Activated B cell treated with CpG ODN at 0.5 μM for 24 hours (primary cell): Measurements from ENCODE around the gene TUBA1B. TPM values are rescaled to one million over a fixed set of nuclear protein-coding genes. Genes with fewer than 3 reads are reported as not detected.
"Not testable (repeated sequence)": the region's sequence is repeated elsewhere in the genome, so short reads cannot be mapped to it uniquely, and the experiment has no call there.

Experiments
- ATAC-seq: fragments of 200-7000 bp; cut with Tn5 transposase; one replicate; pipeline ENCODE4 v1.10.0; 2021; ENCODE audit warnings: low read depth, mild to moderate bottlenecking, moderate library complexity
- CTCF ChIA-PET: fragments of 350-600 bp; sonication (Branson Sonifier 250); formaldehyde crosslinking; loops from one replicate; lab custom pipeline; 2021; ENCODE audit warnings: antibody characterized with exemption; lab: Charles Lee
- POLR2A ChIA-PET: fragments of 350-600 bp; sonication (Branson Sonifier 250); formaldehyde crosslinking; loops from one replicate; lab custom pipeline; 2021; ENCODE audit warnings: antibody characterized with exemption; lab: Charles Lee
- DNase-seq: peaks from one replicate; pipeline ENCODE4 v3.0.0; 2022
- H3K27ac Mint-ChIP-seq: one replicate; pipeline ENCODE4 v1.8.0; 2020; ENCODE audit warnings: mixed read lengths
- H3K27me3 Mint-ChIP-seq: one replicate; pipeline ENCODE4 v1.8.0; 2021; ENCODE audit warnings: mixed read lengths
- H3K36me3 Mint-ChIP-seq: one replicate; pipeline ENCODE4 v1.8.0; 2021; ENCODE audit warnings: low read depth, mixed read lengths
- H3K4me1 Mint-ChIP-seq: one replicate; pipeline ENCODE4 v1.8.0; 2021; ENCODE audit warnings: mixed read lengths
- H3K4me3 Mint-ChIP-seq: one replicate; pipeline ENCODE4 v1.8.0; 2020; ENCODE audit warnings: mild to moderate bottlenecking, mixed read lengths
- H3K9me3 Mint-ChIP-seq: one replicate; pipeline ENCODE4 v1.8.0; 2020; ENCODE audit warnings: mixed read lengths
- CTCF ChIP-seq: fragments of 200-600 bp; IDR thresholded peaks from one replicate; pipeline ENCODE4 v1.8.0; 2022; ENCODE audit warnings: antibody characterized with exemption, mild to moderate bottlenecking
- intact Hi-C: fragments of 100-400 bp; cut with micrococcal nuclease; formaldehyde crosslinking; loops from one replicate; pipeline ENCODE4 v1.15.1; 2024
- total RNA-seq: library from RNA; stranded (reverse); gene quantifications from 2 replicates; pipeline ENCODE4 v1.2.3, GENCODE V29; 2022

Gene TUBA1B
- 916 and 951 TPM in 2 replicates for total RNA-seq

DNA sequence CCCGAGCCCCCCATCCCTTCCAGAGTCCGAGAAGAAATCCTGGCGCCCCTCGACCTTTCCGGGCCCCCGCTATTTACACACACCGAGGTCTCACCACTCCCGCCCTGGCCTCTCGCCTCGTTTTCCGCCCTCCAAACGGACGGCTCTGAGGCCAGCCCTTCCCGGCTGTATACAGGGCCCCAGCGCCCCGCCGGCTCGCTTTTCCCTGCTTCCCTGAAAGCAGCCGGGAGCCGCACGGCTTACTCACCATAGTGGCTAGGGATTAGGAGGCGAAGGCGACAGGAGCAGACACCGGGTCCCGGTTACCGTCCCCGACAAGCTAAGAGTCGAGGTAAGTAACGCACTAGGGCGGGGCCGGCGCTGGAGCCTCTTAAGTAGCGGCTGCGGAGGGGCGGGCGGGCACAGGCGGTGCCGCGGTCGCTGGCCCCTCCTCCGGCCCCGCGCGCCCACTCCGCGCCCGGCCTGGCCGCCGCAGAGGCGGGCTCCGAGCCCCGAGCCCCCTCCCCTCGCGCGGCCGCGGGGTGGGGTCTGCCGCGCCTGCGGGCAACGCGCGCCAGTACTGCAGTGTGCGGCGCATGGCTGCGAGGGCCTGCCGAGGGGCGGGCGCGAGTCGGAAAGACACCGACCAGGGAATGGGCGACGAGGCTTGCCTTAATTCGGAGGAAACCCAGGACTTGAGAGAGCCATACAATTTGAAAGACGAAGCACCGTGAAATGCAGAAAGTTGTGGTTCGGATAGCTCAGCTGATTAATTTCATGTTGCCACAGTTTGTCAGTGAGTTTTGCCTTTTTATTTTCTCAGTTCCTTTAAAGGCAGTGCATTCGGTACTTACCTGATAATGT, at the start of gene TUBA1B:
Gene TUBA1B, minus strand, starts transcription at position 345 of the 843 bp plus-strand sequence. Its CDS starts 95 bp downstream, at position 250.
- Mint-ChIP-seq H3K36me3 (peaks cover 43% of the 10 kb centered on the region), H3K4me3 (peak within 1 kb of the TSS; percentile 96), H3K4me1 (peaks cover 55% of the 10 kb centered on the region), H3K27ac (peak within 1 kb of the TSS; percentile 98), H3K27me3 (no peaks in the 10 kb centered on the region), H3K9me3 (no peaks in the 10 kb centered on the region)
- no peak for TF ChIP-seq CTCF
- DNase-seq (peak; percentile 92), ATAC-seq (peak; percentile 82)
- ChIA-PET CTCF (interaction anchor here (0.7 to 4.2 kb wide), 10 partner anchors 10 to 103 kb away, joined by 3 to 31 read pairs (median 6); partner anchors contain the start of genes LMBR1L, RHEBL1 and TUBA1A), POLR2A (interaction anchor here (0.6 to 6.8 kb wide), 60 partner anchors 10 to 1153 kb away, joined by 3 to 190 read pairs (median 7); partner anchors contain the start of genes ARF3, BCDIN3D, DDN and DDX23)
- intact Hi-C loops = loop anchor here (1.0 to 5.0 kb wide), 4 partner anchors 30 to 415 kb away; partner anchors contain the start of genes CCNT1, DDX23 and PRKAG1

DNA sequence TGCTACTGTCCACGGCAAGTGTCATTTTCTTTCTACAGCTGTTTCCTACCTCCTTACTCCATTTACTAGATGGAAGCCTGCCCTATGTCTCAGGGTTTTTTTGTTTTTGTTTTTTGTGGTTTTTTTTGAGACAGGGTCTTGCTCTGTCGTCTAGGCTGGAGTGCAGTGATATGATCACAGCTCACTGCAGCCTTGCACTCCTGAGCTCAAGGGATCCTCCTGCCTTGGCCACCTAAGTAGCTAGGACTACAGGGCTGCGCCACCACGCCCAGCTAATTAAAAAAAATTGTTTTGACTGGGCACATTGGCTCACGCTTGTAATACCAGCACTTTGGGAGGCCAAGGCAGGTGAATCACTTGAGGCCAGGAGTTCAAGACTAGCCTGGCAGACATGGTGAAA, 43.0 kb upstream of the TUBA1B start:
- POLR2A ChIA-PET = interaction anchor here (0.6 kb wide), 1 partner anchor 441 kb away, joined by 4 read pairs; no protein-coding TSS in a partner anchor
- no peak overlapping the region for H3K27ac Mint-ChIP-seq
- H3K4me1 Mint-ChIP-seq = peaks cover 5% of the 10 kb centered on the region

GRCh38 chr12:49170924-49171323, 39.7 kb upstream of the TUBA1B start:
- H3K4me1 Mint-ChIP-seq = no peaks in the 10 kb centered on the region
- DNase-seq = no peak
- no peak for TF ChIP-seq CTCF
- intact Hi-C loops = no loop called here
- no peak overlapping the region for H3K4me3 Mint-ChIP-seq
- H3K27ac Mint-ChIP-seq = no peak overlapping the region
- H3K27me3 Mint-ChIP-seq = no peaks in the 10 kb centered on the region
- no peak for ATAC-seq
- POLR2A ChIA-PET = no interaction called here
- CTCF ChIA-PET = no interaction called here
- no peaks in the 10 kb centered on the region for H3K9me3 Mint-ChIP-seq
- H3K36me3 Mint-ChIP-seq = no peaks in the 10 kb centered on the region

More for the DNA sequence above, 43.0 kb upstream of the TUBA1B start:
- Mint-ChIP-seq H3K9me3 (no peaks in the 10 kb centered on the region), H3K4me3 (no peak overlapping the region), H3K27me3 (no peaks in the 10 kb centered on the region), H3K36me3 (no peaks in the 10 kb centered on the region)
- ATAC-seq = no peak
- CTCF ChIA-PET = no interaction called here
- intact Hi-C loops = no loop called here
- no peak for TF ChIP-seq CTCF
- no peak for DNase-seq

DNA sequence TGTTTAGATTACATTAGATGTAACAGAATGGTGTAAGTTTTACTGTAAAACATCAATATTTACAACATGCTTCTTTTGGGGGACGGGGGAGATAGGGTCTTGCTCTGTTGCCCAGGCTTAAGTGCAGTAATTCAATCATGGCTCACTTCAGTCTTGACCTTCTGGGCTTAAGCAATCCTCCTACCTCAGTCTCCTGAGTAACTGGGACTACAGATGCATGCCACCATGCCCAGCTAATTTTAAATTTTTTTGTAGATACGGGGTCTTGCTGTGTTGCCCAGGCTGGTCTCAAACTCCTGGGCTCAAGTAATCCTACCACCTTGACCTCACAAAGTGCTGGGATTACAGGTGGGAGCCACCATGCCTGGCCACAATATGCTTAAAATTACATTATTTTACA, 33.9 kb upstream of the TUBA1B start:
- ATAC-seq (no peak), DNase-seq (no peak)
- H3K4me3 Mint-ChIP-seq = no peak overlapping the region
- intact Hi-C loops = no loop called here
- H3K9me3 Mint-ChIP-seq = no peaks in the 10 kb centered on the region
- no peak for TF ChIP-seq CTCF
- H3K27me3 Mint-ChIP-seq = no peaks in the 10 kb centered on the region
- ChIA-PET POLR2A (interaction anchor here (2.3 kb wide), 1 partner anchor 34 kb away, joined by 11 read pairs; the partner anchor contains the start of gene TUBA1B), CTCF (no interaction called here)
- H3K36me3 Mint-ChIP-seq = no peaks in the 10 kb centered on the region
- H3K27ac Mint-ChIP-seq = no peak overlapping the region
- peaks cover 21% of the 10 kb centered on the region for H3K4me1 Mint-ChIP-seq

DNA sequence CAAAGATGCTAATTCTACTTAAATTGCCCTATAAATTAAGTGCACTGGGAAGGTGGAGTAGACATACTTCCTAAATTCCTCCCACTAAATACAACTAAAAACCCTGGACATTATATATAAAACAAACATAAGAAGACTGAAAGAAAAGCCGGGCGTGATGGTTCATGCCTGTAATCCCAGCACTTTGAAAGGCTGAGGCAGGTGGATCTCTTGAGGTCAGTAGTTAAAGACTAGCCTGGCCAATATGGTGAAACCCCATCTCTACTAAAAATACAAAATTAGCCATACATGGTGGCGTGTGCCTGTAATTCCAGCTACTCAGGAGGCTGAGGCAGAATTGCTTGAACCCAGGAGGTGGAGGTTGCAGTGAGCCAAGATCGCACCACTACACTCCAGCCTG, 30.7 kb upstream of the TUBA1B start:
- DNase-seq, H3K36me3 Mint-ChIP-seq, H3K9me3 Mint-ChIP-seq, ATAC-seq, H3K4me3 Mint-ChIP-seq, H3K27me3 Mint-ChIP-seq: not testable (repeated sequence)
- ChIA-PET CTCF (interaction anchor here (0.7 to 1.0 kb wide), 2 partner anchors 74 to 965 kb away, joined by 4 to 5 read pairs; no protein-coding TSS in a partner anchor), POLR2A (interaction anchor here (1.8 to 2.9 kb wide), 2 partner anchors 27 to 31 kb away, joined by 26 to 27 read pairs; partner anchors contain the start of genes TUBA1A and TUBA1B)
- Mint-ChIP-seq H3K27ac (peak overlapping the region; percentile 90), H3K4me1 (peaks cover 37% of the 10 kb centered on the region)
- intact Hi-C loops = loop anchor here (1.0 to 2.0 kb wide), 3 partner anchors 26 to 73 kb away; partner anchors contain the start of gene TUBA1B
